Measurements from ENCODE around the gene EPS8L3.
"Not testable (repeated sequence)": the region's sequence is repeated elsewhere in the genome, so short reads cannot be mapped to it uniquely, and the experiment has no call there.

EPS8L3 gene

GRCh38 chr1:109802901-109803561 lies 39.3 kb upstream of the EPS8L3 start:
- Histone ChIP-seq H3K27ac (ENCODE audit: low read length) (no peak overlapping the region), H3K4me1 (ENCODE audit: control insufficient read depth, insufficient read depth, low read length) (no peaks in the 10 kb centered on the region; the same call in 1 of the 2 replicates), H3K36me3 (ENCODE audit: control insufficient read depth, insufficient read depth, low read length) (no peaks in the 10 kb centered on the region), H3K27me3 (ENCODE audit: control insufficient read depth, insufficient read depth, low read length) (no peaks in the 10 kb centered on the region), H3K9me3 (ENCODE audit: control insufficient read depth, insufficient read depth, low read length) (no peaks in the 10 kb centered on the region), H3K4me3 (ENCODE audit: low read length) (no peak overlapping the region)
- DNase-seq (ENCODE audit: low read depth, low spot score), result no peak
- no CpG with 5 or more reads among the region's 5 CpGs for WGBS (ENCODE audit: insufficient coverage, insufficient read length)

GRCh38 chr1:109802136-109802900 lies 38.6 kb upstream of the EPS8L3 start:
- no CpG with 5 or more reads among the region's 17 CpGs for WGBS (ENCODE audit: insufficient coverage, insufficient read length)
- Histone ChIP-seq H3K4me3 (ENCODE audit: low read length) (no peak overlapping the region), H3K4me1 (ENCODE audit: control insufficient read depth, insufficient read depth, low read length) (no peaks in the 10 kb centered on the region; the same call in 1 of the 2 replicates)

DNA sequence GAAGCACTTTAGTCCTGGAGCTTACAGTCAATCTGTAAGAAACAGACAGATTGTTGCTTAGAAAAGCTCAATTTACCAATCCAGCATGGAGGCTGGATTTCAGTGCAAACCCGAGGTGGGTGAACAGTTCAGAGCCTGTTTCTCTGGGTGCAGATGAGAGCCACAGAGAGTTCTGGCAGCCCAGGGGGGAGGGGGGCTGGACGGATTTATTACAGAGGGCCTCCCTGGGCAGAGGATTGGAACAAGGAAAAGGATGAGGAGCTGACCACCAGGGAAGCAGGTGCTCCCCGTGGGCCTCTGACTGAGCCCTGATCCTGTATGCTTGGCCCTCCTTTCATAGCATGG lies 38.0 kb upstream of the EPS8L3 start:
- WGBS (ENCODE audit: insufficient coverage, insufficient read length), result no CpG with 5 or more reads among the region's 3 CpGs
- DNase-seq (ENCODE audit: low read depth, low spot score), result no peak
- Histone ChIP-seq H3K9me3 (ENCODE audit: control insufficient read depth, insufficient read depth, low read length) (no peaks in the 10 kb centered on the region), H3K4me1 (ENCODE audit: control insufficient read depth, insufficient read depth, low read length) (no peaks in the 10 kb centered on the region; the same call in 1 of the 2 replicates), H3K27me3 (ENCODE audit: control insufficient read depth, insufficient read depth, low read length) (no peaks in the 10 kb centered on the region), H3K36me3 (ENCODE audit: control insufficient read depth, insufficient read depth, low read length) (no peaks in the 10 kb centered on the region), H3K27ac (ENCODE audit: low read length) (no peak overlapping the region), H3K4me3 (ENCODE audit: low read length) (no peak overlapping the region)

More at GRCh38 chr1:109802136-109802900, 38.6 kb upstream of the EPS8L3 start:
- Histone ChIP-seq H3K27me3 (ENCODE audit: control insufficient read depth, insufficient read depth, low read length) (no peaks in the 10 kb centered on the region), H3K9me3 (ENCODE audit: control insufficient read depth, insufficient read depth, low read length) (no peaks in the 10 kb centered on the region), H3K27ac (ENCODE audit: low read length) (no peak overlapping the region), H3K36me3 (ENCODE audit: control insufficient read depth, insufficient read depth, low read length) (no peaks in the 10 kb centered on the region)
- no peak for DNase-seq (ENCODE audit: low read depth, low spot score)

- Histone ChIP-seq H3K4me1 (ENCODE audit: control insufficient read depth, insufficient read depth, low read length) (no peaks in the 10 kb centered on the region; the same call in 1 of the 2 replicates), H3K4me3 (ENCODE audit: low read length) (no peak overlapping the region), H3K9me3 (ENCODE audit: control insufficient read depth, insufficient read depth, low read length) (no peaks in the 10 kb centered on the region), H3K36me3 (ENCODE audit: control insufficient read depth, insufficient read depth, low read length) (no peaks in the 10 kb centered on the region), H3K27ac (ENCODE audit: low read length) (no peak overlapping the region), H3K27me3 (ENCODE audit: control insufficient read depth, insufficient read depth, low read length) (no peaks in the 10 kb centered on the region)
- DNase-seq (ENCODE audit: low read depth, low spot score), result no peak
These were observed 36.6 kb upstream of the EPS8L3 start for GRCh38 chr1:109800291-109800690.

DNA sequence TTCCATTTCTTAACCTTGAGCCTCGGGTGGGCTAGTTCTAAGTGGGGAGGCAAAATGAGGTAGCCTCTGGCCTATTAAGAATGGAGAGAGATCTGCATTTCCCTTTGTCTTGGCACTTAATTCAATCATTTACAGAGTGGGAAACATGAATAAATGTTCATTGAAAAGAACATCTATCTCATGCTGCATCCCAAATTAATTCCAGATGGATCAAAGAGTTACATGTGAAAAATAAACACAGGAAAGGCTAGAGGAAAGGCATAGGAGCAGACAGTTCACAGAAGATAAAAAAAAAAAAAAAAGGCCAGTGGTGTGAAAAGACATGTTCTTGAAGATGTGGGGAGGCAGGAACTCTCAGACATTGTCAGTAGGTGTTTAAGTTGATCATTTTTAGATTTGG lies 35.7 kb upstream of the EPS8L3 start:
- no peaks in the 10 kb centered on the region; the same call in 1 of the 2 replicates for H3K4me1 ChIP-seq (ENCODE audit: control insufficient read depth, insufficient read depth, low read length)
- H3K9me3 ChIP-seq (ENCODE audit: control insufficient read depth, insufficient read depth, low read length), result no peaks in the 10 kb centered on the region
- H3K4me3 ChIP-seq (ENCODE audit: low read length), result no peak overlapping the region
- no peak for DNase-seq (ENCODE audit: low read depth, low spot score)
- H3K27me3 ChIP-seq (ENCODE audit: control insufficient read depth, insufficient read depth, low read length), result no peaks in the 10 kb centered on the region
- no CpG with 5 or more reads among the region's 1 CpG for WGBS (ENCODE audit: insufficient coverage, insufficient read length)
- H3K36me3 ChIP-seq (ENCODE audit: control insufficient read depth, insufficient read depth, low read length), result no peaks in the 10 kb centered on the region
- no peak overlapping the region for H3K27ac ChIP-seq (ENCODE audit: low read length)

- no CpG with 5 or more reads among the region's 5 CpGs for WGBS (ENCODE audit: insufficient coverage, insufficient read length)
- not testable (repeated sequence) for H3K36me3 ChIP-seq (ENCODE audit: control insufficient read depth, insufficient read depth, low read length); H3K9me3 ChIP-seq (ENCODE audit: control insufficient read depth, insufficient read depth, low read length); H3K27me3 ChIP-seq (ENCODE audit: control insufficient read depth, insufficient read depth, low read length); H3K4me3 ChIP-seq (ENCODE audit: low read length); DNase-seq (ENCODE audit: low read depth, low spot score); H3K27ac ChIP-seq (ENCODE audit: low read length); H3K4me1 ChIP-seq (ENCODE audit: control insufficient read depth, insufficient read depth, low read length)
These were observed 33.5 kb upstream of the EPS8L3 start for GRCh38 chr1:109797303-109797595.

DNA sequence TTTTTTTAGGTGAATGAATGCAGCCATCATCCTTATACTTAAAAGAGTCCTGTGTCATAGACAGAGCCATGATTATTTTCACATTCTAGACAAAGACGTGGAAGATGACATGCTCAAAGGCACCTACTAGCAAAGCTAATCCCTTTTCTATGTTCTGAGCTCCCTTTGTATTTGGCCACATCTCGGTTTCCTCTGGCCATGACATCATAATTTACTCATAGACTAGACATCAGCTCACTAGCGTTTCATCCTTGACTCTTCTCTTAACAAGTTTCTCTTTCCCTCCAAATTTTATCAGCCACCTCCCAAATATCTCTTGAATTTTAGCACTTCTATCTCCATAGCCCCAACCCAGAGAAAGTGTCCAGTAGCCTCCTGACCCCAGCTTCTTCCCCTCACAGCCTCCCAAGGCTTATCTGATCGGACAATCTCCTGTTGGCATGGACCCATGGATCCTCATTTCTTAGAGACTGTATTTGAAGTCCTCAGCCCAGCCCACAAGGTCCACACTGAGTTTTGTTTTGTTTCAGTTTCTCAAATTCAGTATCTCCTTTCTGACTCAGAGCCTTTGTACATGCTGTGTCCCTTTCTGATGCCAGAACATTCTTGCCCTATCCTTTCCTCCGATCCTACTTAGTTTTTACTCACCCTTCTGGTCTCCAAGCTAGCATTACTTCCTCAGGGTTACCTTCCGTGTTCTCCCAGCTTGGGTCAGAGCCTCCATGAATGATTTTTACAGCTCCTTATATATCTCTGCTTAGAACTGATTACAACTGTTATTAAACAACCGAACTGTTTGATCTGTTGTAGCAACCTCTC lies 33.0 kb upstream of the EPS8L3 start:
- Histone ChIP-seq H3K36me3 (ENCODE audit: control insufficient read depth, insufficient read depth, low read length) (no peaks in the 10 kb centered on the region), H3K4me3 (ENCODE audit: low read length) (no peak overlapping the region), H3K27ac (ENCODE audit: low read length) (no peak overlapping the region), H3K4me1 (ENCODE audit: control insufficient read depth, insufficient read depth, low read length) (peaks cover 4% of the 10 kb centered on the region; the same call in 1 of the 2 replicates), H3K27me3 (ENCODE audit: control insufficient read depth, insufficient read depth, low read length) (no peaks in the 10 kb centered on the region), H3K9me3 (ENCODE audit: control insufficient read depth, insufficient read depth, low read length) (no peaks in the 10 kb centered on the region)
- no peak for DNase-seq (ENCODE audit: low read depth, low spot score)
- no CpG with 5 or more reads among the region's 7 CpGs for WGBS (ENCODE audit: insufficient coverage, insufficient read length)

DNA sequence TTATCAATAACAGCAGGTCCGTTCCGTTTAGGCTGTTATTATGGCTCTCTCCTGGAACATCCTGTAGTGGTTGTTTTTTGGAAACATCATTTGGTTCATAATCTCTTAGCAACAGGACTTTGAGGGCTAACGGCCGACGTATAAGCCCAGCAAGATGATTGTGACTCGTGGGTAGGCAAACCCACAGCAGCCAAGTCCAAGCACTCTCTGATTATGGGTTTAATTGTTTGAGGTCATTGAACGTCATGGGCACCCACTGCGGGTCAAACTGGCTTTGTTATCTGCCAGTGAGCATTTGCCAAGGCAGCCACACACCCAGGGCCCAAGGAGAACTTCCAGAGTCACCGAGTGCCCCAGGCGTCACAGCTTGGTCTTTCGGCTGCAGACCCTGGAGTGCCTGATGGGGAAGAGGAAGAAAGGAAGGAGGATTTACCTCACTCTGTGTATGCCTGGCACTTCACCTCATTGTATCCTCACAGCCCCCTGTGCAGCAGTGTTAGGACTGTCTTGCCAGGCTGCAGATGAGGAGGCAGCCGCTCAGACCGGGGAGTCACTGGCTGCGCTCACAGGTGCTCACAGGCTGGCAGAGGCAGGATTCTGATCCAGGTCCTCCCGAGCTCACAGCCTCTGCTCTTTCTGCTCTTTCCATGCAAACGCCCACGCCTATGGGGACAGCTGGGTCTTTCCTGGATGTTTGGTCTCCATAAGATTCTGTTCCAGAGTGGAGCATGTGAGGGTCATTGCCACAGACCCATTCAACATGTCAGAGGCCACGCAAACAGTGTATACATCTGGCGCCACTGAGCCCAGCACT lies 30.8 kb upstream of the EPS8L3 start:
- no peaks in the 10 kb centered on the region for H3K27me3 ChIP-seq (ENCODE audit: control insufficient read depth, insufficient read depth, low read length)
- H3K4me3 ChIP-seq (ENCODE audit: low read length), result no peak overlapping the region
- no peak overlapping the region for H3K27ac ChIP-seq (ENCODE audit: low read length)
- no CpG with 5 or more reads among the region's 19 CpGs for WGBS (ENCODE audit: insufficient coverage, insufficient read length)
- peaks cover 5% of the 10 kb centered on the region; the same call in 1 of the 2 replicates for H3K4me1 ChIP-seq (ENCODE audit: control insufficient read depth, insufficient read depth, low read length)
- no peaks in the 10 kb centered on the region for H3K36me3 ChIP-seq (ENCODE audit: control insufficient read depth, insufficient read depth, low read length)
- DNase-seq (ENCODE audit: low read depth, low spot score), result no peak
- no peaks in the 10 kb centered on the region for H3K9me3 ChIP-seq (ENCODE audit: control insufficient read depth, insufficient read depth, low read length)

- no peak overlapping the region for H3K27ac ChIP-seq (ENCODE audit: low read length)
These were observed 30.0 kb upstream of the EPS8L3 start for GRCh38 chr1:109793486-109794318.

More at GRCh38 chr1:109793486-109794318, 30.0 kb upstream of the EPS8L3 start:
- WGBS (ENCODE audit: insufficient coverage, insufficient read length), result no CpG with 5 or more reads among the region's 11 CpGs
- Histone ChIP-seq H3K4me3 (ENCODE audit: low read length) (no peak overlapping the region), H3K4me1 (ENCODE audit: control insufficient read depth, insufficient read depth, low read length) (peaks cover 5% of the 10 kb centered on the region; the same call in 1 of the 2 replicates), H3K9me3 (ENCODE audit: control insufficient read depth, insufficient read depth, low read length) (no peaks in the 10 kb centered on the region), H3K27me3 (ENCODE audit: control insufficient read depth, insufficient read depth, low read length) (no peaks in the 10 kb centered on the region), H3K36me3 (ENCODE audit: control insufficient read depth, insufficient read depth, low read length) (no peaks in the 10 kb centered on the region)
- no peak for DNase-seq (ENCODE audit: low read depth, low spot score)
